Sigmoid colon (tissue), 4 donors: Measurements from ENCODE around the gene HELT.

Experiments used
- EP300 ChIP-seq, 4 donors: sonication (generic); formaldehyde crosslinking; IDR thresholded peaks; one replicate each; pipeline ENCODE4 v1.6.1; 2017; ENCODE audit warnings: antibody characterized with exemption in 4 of 4
- POLR2A ChIP-seq, 2 donors: fragments of 450-650 bp; IDR thresholded peaks; one replicate each; pipeline ENCODE4 v1.6.1; 2016; ENCODE audit warnings: antibody characterized with exemption in 2 of 2, mild to moderate bottlenecking in 2 of 2, moderate library complexity in 2 of 2
- POLR2AphosphoS5 ChIP-seq, 4 donors: sonication (generic); formaldehyde crosslinking; IDR thresholded peaks; one replicate each; pipeline ENCODE4 v1.6.1; 2017; ENCODE audit warnings: antibody characterized with exemption in 4 of 4
- TF ChIP-seq, protein P1 (sequence below), 4 experiments: fragments of 450-650 bp in 3 of 4; fragments of 200-600 bp in 1 of 4; IDR thresholded peaks; one replicate each; pipeline ENCODE4 v1.5.1; 2016 to 2019; ENCODE audit warnings: antibody characterized with exemption in 4 of 4, mild to moderate bottlenecking in 3 of 4, moderate library complexity in 2 of 4

DNA sequence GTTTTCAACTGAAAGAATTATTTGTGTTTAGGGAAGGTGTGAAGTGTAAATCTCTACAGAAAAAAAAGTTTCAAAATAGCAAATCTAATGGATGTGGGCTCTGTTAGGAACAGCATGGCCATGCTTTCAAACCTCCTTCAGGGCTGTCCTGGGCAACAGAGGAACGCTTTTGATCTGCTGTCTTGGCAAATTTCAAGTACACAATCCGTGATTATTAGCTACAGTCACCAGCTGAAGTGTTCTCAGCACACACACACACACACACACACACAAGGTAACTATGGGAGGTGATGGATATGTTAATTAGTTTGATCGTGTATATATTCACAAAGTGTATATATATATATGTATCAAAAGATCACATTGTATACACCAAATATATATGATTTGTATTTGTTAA is 40.5 kb upstream of the HELT start:
- TF ChIP-seq, protein P1, sequence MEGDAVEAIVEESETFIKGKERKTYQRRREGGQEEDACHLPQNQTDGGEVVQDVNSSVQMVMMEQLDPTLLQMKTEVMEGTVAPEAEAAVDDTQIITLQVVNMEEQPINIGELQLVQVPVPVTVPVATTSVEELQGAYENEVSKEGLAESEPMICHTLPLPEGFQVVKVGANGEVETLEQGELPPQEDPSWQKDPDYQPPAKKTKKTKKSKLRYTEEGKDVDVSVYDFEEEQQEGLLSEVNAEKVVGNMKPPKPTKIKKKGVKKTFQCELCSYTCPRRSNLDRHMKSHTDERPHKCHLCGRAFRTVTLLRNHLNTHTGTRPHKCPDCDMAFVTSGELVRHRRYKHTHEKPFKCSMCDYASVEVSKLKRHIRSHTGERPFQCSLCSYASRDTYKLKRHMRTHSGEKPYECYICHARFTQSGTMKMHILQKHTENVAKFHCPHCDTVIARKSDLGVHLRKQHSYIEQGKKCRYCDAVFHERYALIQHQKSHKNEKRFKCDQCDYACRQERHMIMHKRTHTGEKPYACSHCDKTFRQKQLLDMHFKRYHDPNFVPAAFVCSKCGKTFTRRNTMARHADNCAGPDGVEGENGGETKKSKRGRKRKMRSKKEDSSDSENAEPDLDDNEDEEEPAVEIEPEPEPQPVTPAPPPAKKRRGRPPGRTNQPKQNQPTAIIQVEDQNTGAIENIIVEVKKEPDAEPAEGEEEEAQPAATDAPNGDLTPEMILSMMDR (IDR thresholded peaks at IDR 0.05), result no peak
- TF ChIP-seq EP300 (IDR thresholded peaks at IDR 0.05), result no peak
- no peak for TF ChIP-seq POLR2AphosphoS5 (IDR thresholded peaks at IDR 0.05)
- no peak for TF ChIP-seq POLR2A (IDR thresholded peaks at IDR 0.05)
